Activated T-cell treated with anti-CD3 and anti-CD28 coated beads, Interleukin-2, amount 50 U/mL, for 72 hours (primary cell): ENCODE results near the gene BST1. TPM values are rescaled to one million over a fixed set of nuclear protein-coding genes. Genes with fewer than 3 reads are reported as not detected.

ENCODE experiments used
- total RNA-seq, 2 donors: library from RNA; stranded (reverse); gene quantifications; one replicate each; pipeline ENCODE4 v1.2.3, GENCODE V29; 2022

The BST1 gene
- total RNA-seq, 2 donors from 2014 or later = 0.24 to 0.65 TPM

Other genes starting within 250 kb of the BST1 start
- gene CC2D2A, start 233.2 kb upstream of the BST1 start, total RNA-seq = not detected
- gene FBXL5, start 47.7 kb upstream of the BST1 start, total RNA-seq = 10 to 100 TPM; 39.5 to 40.5 TPM
- 10 to 100 TPM; 15.8 to 23.1 TPM for gene FAM200B, start 21.2 kb upstream of the BST1 start, total RNA-seq
- gene CD38, start 75.3 kb downstream of the BST1 start, total RNA-seq = 10 to 100 TPM; 60.2 to 62.9 TPM
- gene FGFBP1, start 235.7 kb downstream of the BST1 start, total RNA-seq = not detected